Measurements from ENCODE around the gene SOX30.

GRCh38 chr5:157671592-157672330 is 19.5 kb upstream of the SOX30 start:
- TF ChIP-seq POLR2A (IDR thresholded peaks at IDR 0.05) (no peak), CTCF (IDR thresholded peaks at IDR 0.05) (no peak), POLR2AphosphoS5 (IDR thresholded peaks at IDR 0.05) (no peak), EP300 (IDR thresholded peaks at IDR 0.05) (no peak)

Data from gastroesophageal sphincter (tissue), 3 donors.